Measurements from ENCODE around the gene ZNF346.

DNA sequence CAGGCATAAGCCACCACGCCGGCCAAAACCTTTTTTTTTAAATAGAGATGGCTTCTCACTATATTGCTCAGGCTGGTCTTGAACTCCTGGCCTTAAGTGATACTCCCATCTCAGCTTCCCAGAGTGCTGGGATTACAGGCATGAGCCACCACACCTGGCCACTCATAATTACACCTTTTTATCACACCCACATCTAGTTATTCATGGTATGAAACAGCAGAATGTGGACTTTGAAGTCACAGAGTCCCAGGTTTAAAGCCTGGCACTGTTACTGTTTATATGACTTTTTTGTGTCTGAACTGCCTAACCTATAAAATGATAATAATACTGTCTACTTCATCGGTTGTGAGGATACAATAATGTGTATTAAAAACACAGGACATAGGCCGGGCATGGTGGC is 23.1 kb downstream of the ZNF346 start:
- no peak for TF ChIP-seq POLR2A (IDR thresholded peaks at IDR 0.05; ENCODE audit: low read depth, low read length)
- no peak for TF ChIP-seq POLR2AphosphoS5 (IDR thresholded peaks at IDR 0.05; ENCODE audit: low read depth, low read length)

Measured in GM12892 (cell line).